Kidney (tissue), 14 donors: ENCODE results near the gene NAPSA. TPM values are rescaled to one million over a fixed set of nuclear protein-coding genes. Genes with fewer than 3 reads are reported as not detected.

Experiments
- DNase-seq, 5 donors: peaks; one replicate each; pipeline ENCODE4 v3.0.0-alpha.2; 2013 to 2020
- FAIRE-seq: peaks from 2 replicates; lab custom pipeline; 2012; peaks lifted over from hg19 to GRCh38; lab: Jason Lieb, UNC
- H3K27ac ChIP-seq, 2 donors: one replicate each; pipeline ENCODE4 v1.7.0; 2013; ENCODE audit warnings: low read depth in 2 of 2, low read length in 2 of 2, inconsistent platforms in 1 of 2
- H3K27me3 ChIP-seq: one replicate; pipeline ENCODE4 v1.7.1; 2013; ENCODE audit warnings: low read length, inconsistent platforms; ENCODE audit not compliant: control insufficient read depth, insufficient read depth
- H3K36me3 ChIP-seq, 3 donors: one replicate each; pipeline versions ENCODE4 v1.7.0 to v1.7.1; 2013; ENCODE audit warnings: low read length in 3 of 3, control low read depth in 1 of 3, inconsistent platforms in 1 of 3; ENCODE audit not compliant: insufficient read depth in 3 of 3, control insufficient read depth in 2 of 3
- H3K4me1 ChIP-seq, 3 donors: one replicate each; pipeline versions ENCODE4 v1.7.0 to v1.7.1; 2013; ENCODE audit warnings: low read length in 3 of 3, inconsistent platforms in 1 of 3, low read depth in 1 of 3; ENCODE audit not compliant: control insufficient read depth in 2 of 3, insufficient read depth in 2 of 3
- H3K4me3 ChIP-seq, 3 donors: one replicate each; pipeline versions ENCODE4 v1.7.0 to v1.8.1; 2013; ENCODE audit warnings: low read length in 3 of 3, control low read depth in 1 of 3, inconsistent platforms in 1 of 3
- H3K9ac ChIP-seq, 3 donors: one replicate each; pipeline versions ENCODE4 v1.7.0 to v1.7.1; 2013; ENCODE audit warnings: low read length in 3 of 3, control low read depth in 1 of 3, inconsistent platforms in 1 of 3
- H3K9me3 ChIP-seq, 3 donors: one replicate each; pipeline versions ENCODE4 v1.7.0 to v1.7.1; 2013; ENCODE audit warnings: low read length in 3 of 3, control low read depth in 1 of 3, inconsistent platforms in 1 of 3; ENCODE audit not compliant: control insufficient read depth in 2 of 3, insufficient read depth in 1 of 3
- CTCF ChIP-seq: IDR thresholded peaks from 3 replicates; pipeline ENCODE4 v1.5.1; 2012; ENCODE audit warnings: mild to moderate bottlenecking, moderate library complexity, borderline replicate concordance; ENCODE audit not compliant: insufficient read depth; ENCODE audit errors: extremely low read depth
- intact Hi-C: fragments of 100-400 bp; cut with DNase I; formaldehyde crosslinking; loops from one replicate; pipeline ENCODE4 v1.11.1; 2022
- polyA plus RNA-seq: library from polyadenylated mRNA; stranded (reverse); fragments of 350-450 nt; fragmentation: Illumina TruSeq; extraction: RNeasy Lipid Tissue Mini Kit (QIAGEN cat#74804); gene quantifications from one replicate; pipeline ENCODE4 v1.2.3, GENCODE V29; 2014; ENCODE audit warnings: low read depth, low replicate concordance; ENCODE audit not compliant: insufficient read depth
- total RNA-seq: library from RNA; stranded (reverse); fragmentation: NEBNext Ultra II Directional; extraction: Animal tissue kit (Norgen Biotek cat#: 25700); gene quantifications from one replicate; pipeline ENCODE4 v1.2.1, GENCODE V29; 2021
- donor health status: control.
- donor health status: control.
- donor health status: control.
- donor health status: control.
- donor health status: control.
- donor health status: DM: yes; HTN: yes; CAD: no.
- donor health status: Normal renal cell carcinoma (clear cell type).

NAPSA gene
- total and polyA plus RNA-seq, 2 donors from 2014 or later, result 217 to 268 TPM

- peak in 1 of 5 donors; percentile 65 for DNase-seq
- no peak for FAIRE-seq
- Histone ChIP-seq H3K36me3 (no peaks in the 10 kb centered on the region), H3K9ac (no peak overlapping the region), H3K27ac (no peak overlapping the region), H3K4me3 (no peak overlapping the region), H3K9me3 (no peaks in the 10 kb centered on the region), H3K27me3 (no peaks in the 10 kb centered on the region), H3K4me1 (peaks cover 0 to 6% (median 2%) of the 10 kb centered on the region in 3 donors)
- no peak for TF ChIP-seq CTCF
- intact Hi-C loops, result no loop called here
These were observed 6.1 kb downstream of the NAPSA start for GRCh38 chr19:50359328-50359818.

DNA sequence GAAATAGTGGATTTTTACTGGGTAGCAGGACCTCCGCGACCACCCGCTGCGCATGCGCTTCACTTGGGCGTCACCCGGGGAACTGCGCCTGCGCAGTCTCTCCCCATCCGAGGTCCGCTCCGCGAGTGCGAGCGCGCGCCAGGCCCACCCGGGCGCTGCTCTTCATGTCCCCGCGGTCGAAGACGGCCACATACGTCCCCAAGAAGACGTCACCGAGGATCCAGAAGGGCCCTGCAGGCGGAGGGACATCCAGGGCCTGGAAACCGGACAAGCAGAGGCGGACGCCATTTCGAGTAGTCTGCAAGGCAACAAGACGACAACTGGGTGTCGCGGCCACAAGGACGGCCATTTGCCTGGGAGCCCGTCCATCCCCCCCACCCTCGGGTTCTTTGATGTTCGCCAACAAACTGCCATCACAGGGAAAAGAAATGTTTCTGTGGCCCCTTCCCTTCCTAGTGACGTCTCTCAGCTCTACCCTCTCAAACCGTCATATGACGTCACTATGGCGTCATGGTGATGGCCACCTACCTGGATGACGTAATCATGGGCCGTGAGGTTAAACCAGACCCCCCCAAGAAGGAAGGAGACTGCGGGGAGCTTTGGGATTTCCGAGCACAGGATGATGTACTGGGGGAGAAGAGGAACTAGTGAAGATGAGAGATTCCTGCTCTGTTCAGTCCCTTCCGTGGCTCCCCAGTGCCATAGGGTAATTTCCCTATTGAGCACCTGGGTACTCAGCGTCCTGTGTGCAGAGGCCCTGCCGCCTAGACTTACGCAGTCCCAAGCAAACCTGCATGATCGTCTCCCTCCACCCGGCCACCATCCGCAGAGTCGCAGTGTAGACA, 6.7 kb downstream of the NAPSA start:
- H3K36me3 ChIP-seq, result no peaks in the 10 kb centered on the region
- peak overlapping the region; percentile 59 to 70 (median 68) for H3K4me3 ChIP-seq
- peaks cover 0 to 6% (median 2%) of the 10 kb centered on the region in 3 donors for H3K4me1 ChIP-seq
- DNase-seq (peak; percentile 84 to 91 (median 89)), FAIRE-seq (no peak)
- intact Hi-C loops, result no loop called here
- no peaks in the 10 kb centered on the region for H3K9me3 ChIP-seq
- peak overlapping the region in 2 of 3 donors; percentile 51 to 95 for H3K9ac ChIP-seq
- no peak for TF ChIP-seq CTCF
- no peaks in the 10 kb centered on the region for H3K27me3 ChIP-seq
- peak overlapping the region in 1 of 2 donors; percentile 32 for H3K27ac ChIP-seq

GRCh38 chr19:50357178-50358100, 8.0 kb downstream of the NAPSA start:
- H3K4me3 ChIP-seq, result peak overlapping the region; percentile 32 to 81 (median 70)
- no peaks in the 10 kb centered on the region for H3K9me3 ChIP-seq
- peak overlapping the region; percentile 75 to 90 for H3K27ac ChIP-seq
- no peak for FAIRE-seq
- H3K27me3 ChIP-seq, result no peaks in the 10 kb centered on the region
- intact Hi-C loops, result no loop called here
- peaks cover 0 to 6% (median 2%) of the 10 kb centered on the region in 3 donors for H3K4me1 ChIP-seq
- peak; percentile 86 for TF ChIP-seq CTCF
- DNase-seq, result peak; percentile 87 to 91 (median 89)
- H3K9ac ChIP-seq, result peak overlapping the region in 2 of 3 donors; percentile 95 to 99
- H3K36me3 ChIP-seq, result no peaks in the 10 kb centered on the region
